K562 (cell line): ENCODE measurements around the gene COL5A3. TPM values are rescaled to one million over a fixed set of nuclear protein-coding genes. Genes with fewer than 3 reads are reported as not detected.

Experiments used
- DACH1 ChIP-seq: fragments of 450-650 bp; IDR thresholded peaks from 2 replicates; pipeline ENCODE4 v1.6.1; 2018; ENCODE audit not compliant: partially characterized antibody
- ESRRA ChIP-seq: fragments of 450-650 bp; IDR thresholded peaks from 2 replicates; pipeline ENCODE4 v1.6.1; 2014; ENCODE audit warnings: low read depth, mild to moderate bottlenecking, moderate library complexity, borderline replicate concordance
- ETV5 ChIP-seq: sonication (generic); formaldehyde crosslinking; IDR thresholded peaks from 2 replicates; pipeline ENCODE4 v1.4.0; 2020; ENCODE audit warnings: low read depth, mild to moderate bottlenecking, missing genetic modification reagents
- GATAD2B ChIP-seq: fragments of 450-650 bp; IDR thresholded peaks from 2 replicates; pipeline ENCODE4 v1.6.1; 2017; ENCODE audit warnings: mild to moderate bottlenecking, borderline replicate concordance
- HCFC1 ChIP-seq: IDR thresholded peaks from 2 replicates; pipeline ENCODE4 v1.6.1; 2012; ENCODE audit warnings: low read depth, low read length, improper control_type of control experiment
- JUN ChIP-seq, 2 experiments: sonication (generic) in 1 of 2; formaldehyde crosslinking in 1 of 2; IDR thresholded peaks; 2 replicates each; pipeline versions ENCODE4 v1.6.1 to v1.8.0; 2012 to 2022; ENCODE audit warnings: borderline replicate concordance in 2 of 2, mild to moderate bottlenecking in 2 of 2, improper control_type of control experiment in 1 of 2, low read depth in 1 of 2, low read length in 1 of 2, missing genetic modification reagents in 1 of 2
- MTA3 ChIP-seq: fragments of 450-650 bp; formaldehyde crosslinking; IDR thresholded peaks from 2 replicates; pipeline ENCODE4 v1.6.1; 2017; ENCODE audit warnings: mild to moderate bottlenecking, borderline replicate concordance
- MYC ChIP-seq, 2 experiments: fragments of 250-450 bp in 1 of 2; sonication (Bioruptor Pico) in 1 of 2; IDR thresholded peaks; 2 replicates each; pipeline versions ENCODE4 v1.5.1 to v1.6.1; 2012 to 2021; ENCODE audit warnings: low read depth in 2 of 2, borderline replicate concordance in 1 of 2, improper control_type of control experiment in 1 of 2, low read length in 1 of 2, mild to moderate bottlenecking in 1 of 2, moderate library complexity in 1 of 2
- NEUROD1 ChIP-seq: fragments of 150-350 bp; IDR thresholded peaks from 2 replicates; pipeline ENCODE4 v1.6.1; 2014; ENCODE audit warnings: borderline replicate concordance, low read length, low read depth; ENCODE audit not compliant: partially characterized antibody
- POLR3G ChIP-seq: IDR thresholded peaks from 2 replicates; pipeline ENCODE4 v1.6.1; 2011; ENCODE audit not compliant: insufficient read length, insufficient replicate concordance; ENCODE audit errors: extremely low read depth
- PURB ChIP-seq: sonication (generic); formaldehyde crosslinking; IDR thresholded peaks from 2 replicates; pipeline ENCODE4 v1.9.0; 2021; ENCODE audit warnings: low read depth, mild to moderate bottlenecking, missing genetic modification reagents
- REST ChIP-seq, 2 experiments: fragments of 450-650 bp; formaldehyde crosslinking in 1 of 2; IDR thresholded peaks; 2 replicates each; pipeline versions ENCODE4 v1.4.0 to v1.6.1; 2014 to 2020; ENCODE audit warnings: mild to moderate bottlenecking in 2 of 2, borderline replicate concordance in 1 of 2, low read depth in 1 of 2
- SIN3B ChIP-seq: fragments of 450-650 bp; IDR thresholded peaks from 2 replicates; pipeline ENCODE4 v1.6.1; 2017; ENCODE audit warnings: low read depth, mild to moderate bottlenecking, moderate library complexity
- SRF ChIP-seq, 2 experiments: fragments of 250-450, 450-650 bp in 1 of 2; sonication (Bioruptor Pico) in 1 of 2; sonication (generic) in 1 of 2; formaldehyde crosslinking; IDR thresholded peaks; 2 replicates each; pipeline versions ENCODE4 v1.5.0 to v1.5.1; 2020 to 2022; ENCODE audit warnings: mild to moderate bottlenecking in 1 of 2, missing genetic modification reagents in 1 of 2
- YBX1 ChIP-seq: fragments of 450-650 bp; IDR thresholded peaks from 2 replicates; pipeline ENCODE4 v1.7.1; 2016; ENCODE audit warnings: mild to moderate bottlenecking
- polyA plus RNA-seq, 8 experiments: library from polyadenylated mRNA; depleted of rRNA in 4 of 8; stranded (reverse) in 5 of 8; unstranded in 3 of 8; fragments of >200 nt; fragmentation: Nextera tagmentation in 2 of 8; fragmentation: Illumina TruSeq in 1 of 8; extraction: Ambion mirVana in 2 of 8; extraction: Trizol in 1 of 8; gene quantifications; 2 replicates each; pipeline versions ENCODE4 v1.2.1 to v1.2.3, GENCODE V29; 2011 to 2014; ENCODE audit warnings: inconsistent platforms in 1 of 8, missing spikeins in 1 of 8
- total RNA-seq, 7 experiments: library from RNA; depleted of rRNA in 6 of 7; stranded (reverse); fragments of >200 nt in 6 of 7; fragmentation: Illumina TruSeq in 2 of 7; extraction: Trizol in 2 of 7; gene quantifications; 2 replicates each; pipeline versions ENCODE4 v1.2.1 to v1.2.3, GENCODE V29; 2011 to 2021; ENCODE audit warnings: low replicate concordance in 1 of 7

The COL5A3 gene
- total and polyA plus RNA-seq, 9 of the 15 experiments (the other 6 are each of a cell fraction or from before 2014, with no cell fraction given), result 0.01 to 0.02 TPM; not detected in 7

GRCh38 chr19:10027158-10027997 lies 17.1 kb upstream of the COL5A3 start (continued):
- TF ChIP-seq REST (IDR thresholded peaks at IDR 0.05; ENCODE audit: borderline replicate concordance) (peak; percentile 93), REST (CRISPR knock-in tag; IDR thresholded peaks at IDR 0.05; ENCODE audit: low read depth) (no peak), HCFC1 (peak; percentile 42; the same call in 1 of the 2 replicates), MYC (IDR thresholded peaks at IDR 0.05; ENCODE audit: low read depth, low read length) (peak; percentile 99), MYC (CRISPR knock-in tag; IDR thresholded peaks at IDR 0.05; ENCODE audit: borderline replicate concordance, low read depth) (peak; percentile 57; the same call in 1 of the 2 replicates), SRF (CRISPR knock-in tag; IDR thresholded peaks at IDR 0.05) (peak in 1 of 2 experiments; percentile 70; a peak in 1 of 4 replicates), GATAD2B (no peak; the same call in 1 of the 2 replicates), JUN (IDR thresholded peaks at IDR 0.05; ENCODE audit: borderline replicate concordance, low read depth, low read length) (peak; percentile 62; the same call in 1 of the 2 replicates), JUN (CRISPR knock-in tag; IDR thresholded peaks at IDR 0.05; ENCODE audit: borderline replicate concordance) (no peak), NEUROD1 (peak; percentile 45), YBX1 (no peak), DACH1 (peak; percentile 90), SIN3B (0 out of 2 replicates have a peak, but pooled peaks have one; percentile 23), ETV5 (CRISPR knock-in tag) (peak; percentile 57; the same call in 1 of the 2 replicates), ESRRA (no peak), MTA3 (peak; percentile 65; the same call in 1 of the 2 replicates), POLR3G (no peak), PURB (CRISPR knock-in tag) (no peak)
